NCI-H2196 (cell line): ENCODE measurements around the gene REPIN1.

ENCODE experiments used
- DNase-seq: peaks from one replicate; lab custom pipeline; 2025; ENCODE audit not compliant: unreplicated experiment; lab: John Stamatoyannopoulos, UW

Gene REPIN1

DNA sequence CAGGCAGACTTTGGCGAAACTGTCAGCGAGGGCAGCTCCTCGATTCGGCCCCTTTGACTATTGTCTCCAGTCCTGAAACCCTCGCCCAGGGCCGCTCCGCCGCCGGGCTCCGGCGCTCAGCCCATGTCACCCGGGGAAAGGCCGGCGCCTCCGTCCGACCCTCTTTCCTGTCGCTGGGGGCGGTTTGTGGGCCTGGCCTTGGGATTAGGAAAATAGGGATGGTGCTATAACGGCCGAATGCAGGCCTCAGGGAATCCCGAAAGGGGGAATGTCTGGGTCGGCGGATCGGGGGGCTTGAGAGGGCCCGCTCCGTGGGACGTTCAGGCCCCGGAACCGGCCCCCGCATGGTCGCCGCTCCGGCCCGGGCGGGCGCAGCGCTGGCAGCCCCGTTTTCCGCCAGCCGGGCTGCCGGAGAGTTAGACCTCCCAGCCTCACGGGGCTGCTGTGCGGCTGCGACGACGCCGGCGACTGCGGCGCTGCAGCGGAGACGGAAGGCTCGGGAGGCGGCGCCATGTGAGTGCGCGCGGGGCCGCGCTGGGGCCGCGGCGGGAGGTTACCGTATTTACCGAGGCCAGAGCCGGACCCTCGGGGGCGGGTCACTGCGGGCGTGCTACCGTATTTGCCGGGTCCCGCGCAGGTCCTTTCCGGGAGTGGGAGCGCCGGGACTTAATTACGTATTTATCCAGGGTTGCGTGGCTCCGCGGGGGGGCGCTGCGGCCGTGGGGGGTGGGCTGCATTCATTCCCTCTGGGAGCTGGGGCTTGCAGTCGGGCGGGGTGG, 36.4 kb downstream of the REPIN1 start:
- DNase-seq, result peak; percentile 86

DNA sequence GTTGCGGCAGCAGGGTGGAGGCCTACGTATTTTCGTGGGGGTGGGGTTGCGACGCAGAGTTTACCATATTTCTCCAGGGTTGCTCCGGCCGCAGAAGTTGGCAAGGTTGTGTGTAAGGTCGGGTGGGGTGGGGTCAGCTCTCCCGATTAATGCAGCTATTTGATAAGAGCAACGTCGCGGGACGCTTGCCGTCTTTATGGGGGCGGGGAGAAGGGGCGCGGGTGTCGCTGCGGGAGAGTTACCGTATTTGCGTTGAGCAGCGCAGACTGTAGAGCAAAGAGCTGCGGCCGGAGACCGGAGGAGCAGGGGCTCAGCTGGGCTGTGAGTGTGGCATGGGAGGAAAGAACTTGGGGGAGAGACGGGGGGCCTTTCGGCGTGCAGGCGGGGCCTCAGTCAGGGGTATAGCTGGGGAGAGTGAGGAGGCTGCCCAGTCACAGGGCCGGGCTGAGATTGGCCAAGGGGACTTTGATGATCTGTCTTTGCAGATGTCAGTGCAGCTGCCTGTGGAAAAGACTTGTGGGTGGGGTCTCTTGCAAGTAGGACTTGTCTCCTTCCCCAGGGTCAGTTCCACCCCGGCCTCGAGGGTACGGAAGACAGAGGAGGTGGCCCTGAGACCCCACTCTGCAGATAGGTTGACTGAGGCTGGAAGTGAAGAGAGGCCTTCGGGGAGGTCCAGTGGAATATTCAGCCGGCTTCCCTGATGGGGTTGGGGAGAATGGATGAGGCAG, 37.1 kb downstream of the REPIN1 start:
- peak; percentile 72 for DNase-seq

GRCh38 chr7:150406312-150406566, 37.6 kb downstream of the REPIN1 start:
- DNase-seq, result no peak

- DNase-seq, result no peak
These were observed 38.2 kb downstream of the REPIN1 start for GRCh38 chr7:150406567-150407421.

DNA sequence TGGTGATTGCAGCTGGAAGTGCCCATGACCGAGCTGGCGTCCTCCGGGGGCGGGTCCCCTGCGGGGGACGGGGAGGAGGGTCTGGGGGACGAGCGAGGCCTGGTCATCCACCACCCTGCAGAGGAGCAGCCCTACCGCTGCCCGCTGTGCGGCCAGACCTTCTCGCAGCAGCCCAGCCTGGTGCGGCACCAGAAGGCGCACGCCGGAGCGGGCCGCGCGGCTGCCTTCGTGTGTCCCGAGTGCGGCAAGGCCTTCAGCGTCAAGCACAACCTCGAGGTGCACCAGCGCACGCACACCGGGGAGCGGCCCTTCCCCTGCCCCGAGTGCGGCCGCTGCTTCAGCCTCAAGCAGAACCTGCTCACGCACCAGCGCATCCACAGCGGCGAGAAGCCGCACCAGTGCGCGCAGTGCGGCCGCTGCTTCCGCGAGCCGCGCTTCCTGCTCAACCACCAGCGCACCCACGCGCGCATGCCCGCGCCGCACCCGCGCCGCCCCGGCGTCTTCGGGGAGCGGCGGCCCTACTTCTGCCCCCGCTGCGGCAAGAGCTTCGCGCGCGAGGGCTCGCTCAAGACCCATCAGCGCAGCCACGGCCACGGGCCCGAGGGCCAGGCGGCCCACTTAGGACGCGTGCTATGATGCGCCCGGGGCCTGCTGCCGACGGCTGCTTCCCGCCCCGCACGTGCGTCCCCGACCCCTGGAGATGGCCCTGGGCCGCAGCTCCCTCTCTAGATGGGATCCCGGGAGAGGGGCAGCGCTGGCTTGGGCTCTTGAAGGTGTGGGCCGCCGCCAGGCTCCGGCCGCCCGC, 39.2 kb downstream of the REPIN1 start:
- no peak for DNase-seq

- no peak for DNase-seq
These were observed 40.0 kb downstream of the REPIN1 start for GRCh38 chr7:150408393-150409299.

- no peak for DNase-seq
These were observed 40.8 kb downstream of the REPIN1 start for GRCh38 chr7:150409300-150410030.

DNA sequence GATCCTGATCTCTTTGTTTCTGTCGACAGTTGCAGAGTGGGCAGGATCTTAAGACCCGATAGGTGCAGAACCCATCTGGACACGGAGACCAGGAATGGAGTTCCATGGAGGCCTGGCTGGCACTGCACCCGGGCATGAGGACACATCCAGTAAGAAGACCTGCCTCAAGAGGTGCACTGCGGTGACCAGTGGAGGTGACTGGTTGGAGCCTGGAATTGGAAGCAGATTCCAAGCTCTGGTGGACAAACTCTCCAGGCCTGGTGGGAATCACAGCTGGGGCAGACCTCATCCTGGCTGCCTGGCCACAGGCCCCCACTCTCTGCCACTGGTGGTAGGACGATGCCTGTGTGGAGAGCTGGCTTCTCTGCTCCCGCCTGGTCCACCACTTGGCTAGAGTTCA, 41.5 kb downstream of the REPIN1 start:
- no peak for DNase-seq

DNA sequence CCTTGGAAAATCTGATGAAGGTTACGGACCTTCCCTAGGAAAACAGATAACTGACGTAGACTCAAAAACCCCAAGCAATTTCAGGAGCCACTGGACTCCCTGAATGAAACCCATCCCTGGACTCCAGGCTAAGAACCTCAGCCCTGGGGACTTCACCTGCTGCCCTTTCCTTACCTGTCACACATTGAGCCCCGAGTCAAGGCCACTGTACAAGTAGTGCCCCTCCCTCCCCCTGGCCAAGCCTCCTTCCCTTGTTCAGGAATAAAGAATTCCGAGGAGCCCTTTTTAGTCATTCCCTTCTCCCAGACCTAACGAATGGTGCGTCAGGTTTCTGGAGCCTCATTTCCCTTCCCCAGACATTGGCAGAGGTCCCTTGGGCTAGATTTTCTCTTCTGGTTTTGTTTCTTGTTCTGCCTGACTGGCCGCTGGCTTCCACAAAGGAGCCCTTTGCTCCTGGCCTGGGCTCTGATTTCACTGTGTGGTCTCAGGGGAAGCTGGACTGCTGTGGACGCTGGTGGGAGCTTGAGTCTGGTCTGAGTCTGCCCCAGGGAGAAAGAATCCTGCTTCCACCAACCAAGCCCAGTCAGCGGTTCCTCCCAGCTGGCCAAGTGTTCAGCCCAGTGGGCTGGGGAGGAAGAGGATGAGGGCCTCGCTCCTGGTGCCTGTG, 42.2 kb downstream of the REPIN1 start:
- no peak for DNase-seq

DNA sequence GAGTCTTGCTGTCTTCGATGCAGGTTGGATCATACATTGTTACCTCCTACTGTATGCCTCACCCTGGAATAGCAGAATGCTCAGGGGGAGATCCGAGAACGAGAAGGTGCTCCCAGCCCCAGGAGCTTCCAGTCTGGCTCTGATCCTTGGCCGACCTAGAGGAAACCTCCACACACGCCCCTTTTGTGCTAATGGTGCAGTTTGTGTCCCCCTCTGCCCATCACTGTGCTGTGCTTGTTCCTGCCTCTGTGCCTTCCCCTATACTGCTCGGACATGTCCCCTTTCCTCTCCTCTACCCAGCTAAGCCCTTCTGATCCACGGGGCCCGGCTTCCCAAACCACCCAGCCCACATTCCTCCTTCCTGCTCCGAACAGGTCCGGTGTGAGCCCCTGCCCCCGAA, 43.0 kb downstream of the REPIN1 start:
- DNase-seq, result no peak

GRCh38 chr7:150412016-150412415, 43.4 kb downstream of the REPIN1 start:
- DNase-seq, result no peak

- no peak for DNase-seq
These were observed 44.2 kb downstream of the REPIN1 start for GRCh38 chr7:150412518-150413488.

GRCh38 chr7:150413640-150414081, 45.0 kb downstream of the REPIN1 start:
- no peak for DNase-seq

- no peak for DNase-seq
These were observed 46.8 kb downstream of the REPIN1 start for GRCh38 chr7:150415161-150416153.

- DNase-seq, result no peak
These were observed 48.6 kb downstream of the REPIN1 start for GRCh38 chr7:150417239-150417638.

DNA sequence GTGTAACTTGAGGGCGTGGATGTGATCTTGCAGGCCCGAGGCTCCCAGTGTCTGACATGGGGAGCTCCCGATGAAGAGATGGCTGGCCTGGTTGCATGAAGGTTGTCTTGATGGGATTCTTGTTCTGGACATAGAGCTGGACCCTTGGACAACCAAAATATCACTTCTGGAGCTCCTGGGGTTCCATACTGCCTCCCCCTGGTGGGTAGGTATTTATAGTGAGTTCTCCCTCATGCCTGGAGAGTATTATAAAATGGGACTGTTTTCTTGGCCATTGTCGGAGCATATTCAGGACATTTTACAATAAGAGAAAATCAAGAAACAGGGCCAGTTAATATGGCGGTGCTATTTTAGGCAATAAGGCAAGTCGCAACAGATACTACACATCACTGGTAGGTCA, 49.2 kb downstream of the REPIN1 start:
- DNase-seq, result no peak
